Pulmonary artery endothelial cell (primary cell): ENCODE results near the gene ATP8A2. TPM values are rescaled to one million over a fixed set of nuclear protein-coding genes. Genes with fewer than 3 reads are reported as not detected.
A peak's percentile ranks its signal among the peaks of the same experiment; 100 is the strongest.
"Not testable (repeated sequence)": the region's sequence is repeated elsewhere in the genome, so short reads cannot be mapped to it uniquely, and the experiment has no call there.

Experiments used
- DNase-seq: peaks from one replicate; pipeline ENCODE4 v3.0.0-alpha.2; 2011; ENCODE audit warnings: low read depth, low spot score
- total RNA-seq: library from RNA; depleted of rRNA; stranded (reverse); fragments of >200 nt; gene quantifications from 2 replicates; pipeline ENCODE4 v1.2.3, GENCODE V29; 2014

ATP8A2 gene
- total RNA-seq, 1 donor from 2014 or later = 0.07 TPM

DNA sequence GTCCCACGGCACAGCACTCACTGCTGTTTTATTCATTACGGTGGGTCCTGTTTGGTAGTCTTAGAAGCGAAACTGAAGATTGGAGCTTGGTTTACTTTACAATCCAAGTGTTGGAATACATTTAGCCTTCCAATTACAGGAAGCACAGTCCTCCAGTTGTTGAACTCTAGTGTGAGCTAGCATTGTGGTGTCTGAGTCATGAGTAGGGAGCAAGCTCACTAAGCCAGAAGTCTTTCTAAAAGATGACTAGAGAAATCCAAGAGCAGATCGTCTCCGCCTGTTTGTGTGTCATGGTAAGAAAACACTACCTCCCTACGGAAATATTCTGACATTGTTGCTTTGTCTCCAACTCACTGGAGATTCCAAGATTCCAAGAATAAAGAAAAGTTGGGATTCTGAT, 690.2 kb downstream of the ATP8A2 start:
- peak; percentile 5 for DNase-seq

DNA sequence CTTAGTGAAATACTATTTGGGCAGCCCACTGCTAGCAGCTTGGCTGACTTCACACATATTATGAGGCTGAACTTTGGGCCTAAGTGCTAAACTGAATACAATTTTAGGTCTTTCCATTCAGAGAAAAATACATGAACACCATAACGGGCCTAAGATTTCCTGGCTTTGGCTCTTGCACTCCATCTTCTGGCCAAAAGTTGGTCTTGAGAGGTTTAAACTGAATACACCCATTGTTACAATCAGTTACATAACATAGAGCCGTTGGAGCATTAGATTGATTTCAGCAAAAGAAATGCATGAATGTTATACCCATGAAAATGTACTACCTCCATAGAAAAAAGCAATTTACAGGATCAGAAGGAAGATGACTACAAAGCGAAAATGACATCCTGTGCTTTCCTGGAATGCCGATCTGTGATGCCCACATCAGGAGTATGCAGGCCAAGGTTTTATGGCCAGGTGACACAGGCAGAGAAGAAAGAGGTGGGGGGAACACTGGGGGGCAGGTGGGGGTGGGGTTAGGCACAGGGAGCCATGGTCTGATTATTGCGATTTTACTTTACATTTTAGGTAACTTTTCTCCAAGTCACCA, 691.2 kb downstream of the ATP8A2 start:
- peak; percentile 13 for DNase-seq

DNA sequence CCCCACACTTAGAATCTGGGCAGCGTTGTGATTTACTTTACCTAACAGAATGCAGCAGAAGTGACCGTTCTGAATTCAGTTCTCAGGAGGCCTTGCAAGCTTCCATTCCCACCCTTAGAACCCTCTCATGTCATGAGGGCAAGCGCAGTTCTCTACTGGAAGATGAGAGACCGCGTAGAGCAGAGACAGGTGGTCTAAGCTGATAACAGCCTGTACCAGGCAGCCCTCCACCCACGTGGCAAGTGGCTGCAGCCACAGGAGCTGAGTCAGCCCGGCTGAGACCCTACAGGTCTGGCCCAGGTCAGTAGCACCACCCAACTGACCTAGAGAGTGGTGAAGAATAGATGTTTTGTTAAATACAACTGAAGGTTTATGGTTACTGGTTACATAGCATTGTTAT, 694.7 kb downstream of the ATP8A2 start:
- not testable (repeated sequence) for DNase-seq

DNA sequence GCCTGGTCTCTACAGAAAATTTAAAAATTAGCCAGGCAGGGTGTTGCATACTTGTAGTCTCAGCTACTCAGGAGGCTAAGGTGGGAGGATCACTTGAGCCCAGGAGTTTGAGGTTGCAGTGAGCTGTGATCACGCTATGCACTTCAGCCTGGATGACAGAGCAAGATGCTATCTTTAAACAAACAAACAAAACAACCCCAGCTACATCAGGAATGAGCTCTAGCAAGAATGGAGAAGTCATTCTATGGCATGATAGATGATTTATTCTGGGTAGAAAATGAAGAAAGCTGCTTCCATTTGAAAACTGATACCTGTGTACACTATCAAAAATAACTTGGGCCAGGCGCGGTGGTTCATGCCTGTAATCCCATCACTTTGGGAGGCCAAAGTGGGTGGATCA, 695.8 kb downstream of the ATP8A2 start:
- no peak for DNase-seq

DNA sequence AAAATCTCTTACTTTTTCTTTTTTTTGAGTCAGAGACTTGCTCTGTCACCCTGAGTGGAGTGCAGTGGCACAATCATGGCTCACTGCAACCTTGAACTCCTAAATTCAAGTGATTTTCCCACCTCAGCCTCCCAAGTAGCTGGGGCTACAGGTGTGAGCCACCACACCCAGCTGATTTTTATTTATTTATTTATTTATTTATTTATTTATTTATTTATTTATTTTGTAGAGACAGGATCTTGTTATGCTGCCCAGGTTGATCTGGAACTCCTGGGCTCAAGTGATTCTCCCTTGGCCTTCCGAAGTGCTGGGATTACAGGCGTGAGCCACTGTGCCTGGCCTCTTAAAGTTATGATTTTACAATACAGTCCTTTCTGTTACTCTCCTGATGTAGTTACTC, 696.6 kb downstream of the ATP8A2 start:
- DNase-seq = not testable (repeated sequence)

DNA sequence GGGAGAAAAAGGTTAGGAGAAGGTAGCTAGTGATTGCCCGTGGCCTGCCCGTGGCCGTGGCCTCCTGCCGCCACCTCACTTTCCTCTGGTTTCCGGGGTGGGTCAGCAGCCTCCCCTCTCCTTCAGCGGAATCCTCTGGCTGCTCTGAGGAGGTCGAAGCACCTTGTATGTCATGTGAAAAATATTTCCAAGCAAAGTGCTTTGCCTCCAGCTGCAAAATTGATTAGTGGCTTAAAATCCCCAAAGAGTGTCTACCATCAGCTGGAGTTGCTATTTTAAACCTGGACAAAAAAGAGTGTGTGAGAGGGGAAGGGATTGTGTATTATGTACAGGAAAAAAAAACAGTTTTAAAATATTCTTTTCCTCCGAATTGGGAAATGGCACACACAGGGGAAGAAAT, 697.9 kb downstream of the ATP8A2 start:
- not testable (repeated sequence) for DNase-seq

DNA sequence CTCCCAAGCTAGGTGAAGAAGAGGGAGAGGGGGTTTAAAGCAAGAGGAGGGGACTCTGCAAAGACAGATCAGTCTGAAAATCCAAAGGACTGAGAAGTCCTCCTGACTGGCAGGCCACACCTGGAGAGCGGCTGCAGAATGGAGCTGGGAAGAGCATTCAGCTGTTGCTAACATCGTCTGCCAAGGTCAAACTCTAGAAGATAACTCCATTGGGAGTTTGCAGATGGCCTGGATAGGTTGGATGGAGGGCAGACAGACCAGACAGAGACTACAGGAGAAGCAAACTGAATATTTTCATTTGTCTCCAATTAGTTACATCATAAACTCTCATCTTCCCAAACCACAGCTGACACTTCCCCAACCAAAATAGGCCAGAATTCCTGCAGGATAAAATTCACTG, 699.9 kb downstream of the ATP8A2 start:
- DNase-seq = no peak

DNA sequence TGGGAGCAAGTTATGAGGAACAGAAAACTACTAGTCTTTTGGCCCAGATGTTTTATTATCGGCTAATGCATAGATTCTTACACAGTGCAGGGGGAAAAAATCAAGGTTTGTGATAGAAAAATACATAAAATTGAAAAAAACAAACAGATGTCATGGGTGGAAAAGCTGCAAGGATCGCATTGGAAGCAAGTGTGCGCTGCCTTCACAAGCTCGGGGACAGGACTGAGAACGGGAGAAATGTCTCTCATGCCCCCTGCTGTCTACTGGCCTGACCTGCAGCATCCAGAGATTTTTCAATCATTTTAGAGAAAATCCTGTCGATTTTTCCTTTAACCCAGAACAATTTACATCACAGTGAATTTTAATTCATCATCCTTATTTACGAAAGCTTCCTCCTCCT, 700.6 kb downstream of the ATP8A2 start:
- DNase-seq = not testable (repeated sequence)

DNA sequence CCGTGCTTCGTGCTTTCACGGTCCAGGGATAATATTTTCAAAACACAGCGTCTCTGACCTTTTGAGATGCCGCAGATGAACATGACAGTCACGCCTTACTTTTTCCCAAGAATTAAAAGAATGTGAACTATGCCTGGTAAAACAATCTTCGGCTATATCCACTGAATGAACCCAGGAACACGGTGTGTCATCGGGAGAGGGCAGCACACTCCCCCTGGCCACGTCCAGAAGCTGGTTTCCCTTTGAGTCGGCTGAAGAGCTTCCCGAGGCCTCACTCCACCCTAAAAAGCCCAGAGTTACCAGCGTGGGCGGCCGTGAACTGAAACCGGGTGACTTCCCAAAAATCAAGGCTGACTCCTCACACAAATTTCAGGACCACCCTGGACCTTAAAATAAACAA, 702.9 kb downstream of the ATP8A2 start:
- DNase-seq = no peak

Other genes starting within 250 kb of the ATP8A2 start
- not detected in 2 replicates for gene AMER2, start 199.7 kb upstream of the ATP8A2 start, total RNA-seq
- gene MTMR6, start 84.5 kb upstream of the ATP8A2 start, total RNA-seq = 29.3 and 29.6 TPM in 2 replicates
- gene NUP58, start 70.3 kb upstream of the ATP8A2 start, total RNA-seq = 56.7 and 71.3 TPM in 2 replicates